Loucy (cell line): Measurements from ENCODE around the gene PDE4D.

Experiments used
- H2AFZ ChIP-seq: fragments of 200-600 bp; sonication (generic); 2 replicates; pipeline ENCODE4 v1.6.0; 2016; ENCODE audit warnings: antibody characterized with exemption, mild to moderate bottlenecking, low read length, moderate library complexity
- H3F3A ChIP-seq: fragments of 200-600 bp; 2 replicates; pipeline ENCODE4 v1.6.0; 2016; ENCODE audit warnings: antibody characterized with exemption, low read depth, mild to moderate bottlenecking
- H3K27me3 ChIP-seq: fragments of 200-600 bp; sonication (generic); 2 replicates; pipeline ENCODE4 v1.6.1; 2014; ENCODE audit warnings: low read length, mild to moderate bottlenecking; ENCODE audit not compliant: insufficient read depth, poor library complexity, severe bottlenecking
- H3K36me3 ChIP-seq: fragments of 200-600 bp; sonication (generic); 2 replicates; pipeline ENCODE4 v1.6.1; 2016; ENCODE audit warnings: low read length; ENCODE audit not compliant: insufficient read depth
- H3K4me1 ChIP-seq: fragments of 200-600 bp; sonication (generic); 2 replicates; pipeline ENCODE4 v1.5.1; 2014; ENCODE audit warnings: low read length, mild to moderate bottlenecking; ENCODE audit not compliant: insufficient read depth, poor library complexity, severe bottlenecking
- H3K4me2 ChIP-seq: fragments of 200-600 bp; sonication (generic); 2 replicates; pipeline ENCODE4 v1.6.0; 2014; ENCODE audit warnings: antibody characterized with exemption, low read length, low read depth, mild to moderate bottlenecking; ENCODE audit not compliant: poor library complexity, severe bottlenecking
- H3K4me3 ChIP-seq: fragments of 200-600 bp; sonication (generic); 2 replicates; pipeline ENCODE4 v1.5.1; 2014; ENCODE audit warnings: low read length, mild to moderate bottlenecking, mixed read lengths; ENCODE audit not compliant: poor library complexity, severe bottlenecking
- H3K79me2 ChIP-seq: fragments of 200-600 bp; sonication (generic); 2 replicates; pipeline ENCODE4 v1.6.1; 2014; ENCODE audit warnings: low read length; ENCODE audit not compliant: insufficient read depth
- H3K9ac ChIP-seq: fragments of 200-600 bp; sonication (generic); 2 replicates; pipeline ENCODE4 v1.6.0; 2014; ENCODE audit warnings: mild to moderate bottlenecking, low read depth, low read length, moderate library complexity; ENCODE audit not compliant: poor library complexity, severe bottlenecking
- H3K9me2 ChIP-seq: fragments of 200-600 bp; sonication (generic); replicated peaks from 2 replicates; pipeline ENCODE4 v1.6.1; 2016; ENCODE audit warnings: low read depth, low read length, mixed read lengths
- H3K9me3 ChIP-seq: fragments of 200-600 bp; sonication (generic); 2 replicates; pipeline ENCODE4 v1.6.1; 2014; ENCODE audit warnings: mild to moderate bottlenecking, antibody characterized with exemption, low read length, low read depth; ENCODE audit not compliant: insufficient read depth
- H4K20me1 ChIP-seq: fragments of 200-600 bp; sonication (generic); 2 replicates; pipeline ENCODE4 v1.6.0; 2014; ENCODE audit warnings: antibody characterized with exemption, low read length, mild to moderate bottlenecking; ENCODE audit not compliant: insufficient read depth, poor library complexity, severe bottlenecking
- EZH2phosphoT487 ChIP-seq: fragments of 200-600 bp; IDR thresholded peaks from 2 replicates; pipeline ENCODE4 v1.6.1; 2018; ENCODE audit warnings: antibody characterized with exemption, mild to moderate bottlenecking, moderate library complexity, borderline replicate concordance
- TF ChIP-seq, protein P1 (sequence below): fragments of 200-600 bp; sonication (generic); conservative IDR thresholded peaks from 2 replicates; pipeline ENCODE4 v1.5.1; 2014; ENCODE audit warnings: mild to moderate bottlenecking, antibody characterized with exemption, low read length

Gene PDE4D

DNA sequence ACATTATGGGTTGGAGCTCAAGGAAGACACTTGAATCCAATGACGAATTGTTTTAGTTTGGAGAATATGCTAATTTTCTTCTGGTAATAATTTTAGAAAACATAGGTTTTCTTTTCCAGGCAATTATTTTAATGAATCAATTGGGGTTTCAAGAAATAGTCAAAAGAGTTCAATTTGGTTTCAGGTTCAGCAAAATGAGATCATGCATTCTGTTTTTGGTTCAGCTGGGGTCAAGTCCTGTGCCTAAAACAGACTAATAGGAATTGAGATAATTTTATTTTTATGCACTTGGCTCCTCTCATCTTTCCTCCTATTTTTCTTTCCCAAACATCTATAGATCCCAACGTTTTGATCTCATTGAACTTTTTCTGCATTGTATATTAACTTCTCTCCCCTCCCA lies 713.8 kb downstream of the PDE4D start:
- TF ChIP-seq, protein P1, sequence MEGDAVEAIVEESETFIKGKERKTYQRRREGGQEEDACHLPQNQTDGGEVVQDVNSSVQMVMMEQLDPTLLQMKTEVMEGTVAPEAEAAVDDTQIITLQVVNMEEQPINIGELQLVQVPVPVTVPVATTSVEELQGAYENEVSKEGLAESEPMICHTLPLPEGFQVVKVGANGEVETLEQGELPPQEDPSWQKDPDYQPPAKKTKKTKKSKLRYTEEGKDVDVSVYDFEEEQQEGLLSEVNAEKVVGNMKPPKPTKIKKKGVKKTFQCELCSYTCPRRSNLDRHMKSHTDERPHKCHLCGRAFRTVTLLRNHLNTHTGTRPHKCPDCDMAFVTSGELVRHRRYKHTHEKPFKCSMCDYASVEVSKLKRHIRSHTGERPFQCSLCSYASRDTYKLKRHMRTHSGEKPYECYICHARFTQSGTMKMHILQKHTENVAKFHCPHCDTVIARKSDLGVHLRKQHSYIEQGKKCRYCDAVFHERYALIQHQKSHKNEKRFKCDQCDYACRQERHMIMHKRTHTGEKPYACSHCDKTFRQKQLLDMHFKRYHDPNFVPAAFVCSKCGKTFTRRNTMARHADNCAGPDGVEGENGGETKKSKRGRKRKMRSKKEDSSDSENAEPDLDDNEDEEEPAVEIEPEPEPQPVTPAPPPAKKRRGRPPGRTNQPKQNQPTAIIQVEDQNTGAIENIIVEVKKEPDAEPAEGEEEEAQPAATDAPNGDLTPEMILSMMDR, result no peak
- no peak for TF ChIP-seq EZH2phosphoT487
- Histone ChIP-seq H3K4me1 (no peaks in the 10 kb centered on the region), H3K9me2 (no peaks in the 10 kb centered on the region), H3K9ac (no peak overlapping the region), H3K27me3 (no peaks in the 10 kb centered on the region), H3F3A (no peaks in the 10 kb centered on the region), H3K4me3 (no peak overlapping the region), H4K20me1 (no peaks in the 10 kb centered on the region), H2AFZ (no peak overlapping the region), H3K4me2 (no peak overlapping the region), H3K79me2 (no peaks in the 10 kb centered on the region), H3K9me3 (no peaks in the 10 kb centered on the region), H3K36me3 (no peaks in the 10 kb centered on the region)

DNA sequence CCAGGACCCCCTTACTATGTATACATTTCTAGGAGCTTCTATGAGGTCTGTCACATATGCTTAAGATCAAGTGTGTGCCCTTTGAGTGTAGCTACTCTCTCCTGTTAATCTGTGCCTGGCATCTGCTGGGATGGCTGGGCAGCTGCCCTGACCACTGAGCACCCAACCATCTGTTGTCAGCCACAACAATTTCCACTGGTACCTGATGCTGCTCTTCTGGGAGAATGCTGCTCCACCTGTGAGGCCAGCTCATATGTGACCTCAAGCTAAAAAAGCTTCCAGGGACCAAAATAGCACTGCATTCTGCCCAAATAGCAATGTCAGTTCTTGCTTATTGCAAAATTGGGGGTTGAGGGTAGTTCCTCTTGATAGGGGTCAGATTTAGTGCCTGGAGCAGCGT lies 715.0 kb downstream of the PDE4D start:
- H3K4me2 ChIP-seq, result no peak overlapping the region
- no peak overlapping the region for H3K4me3 ChIP-seq
- H3K9ac ChIP-seq, result no peak overlapping the region
- H3K27me3 ChIP-seq, result no peaks in the 10 kb centered on the region
- TF ChIP-seq EZH2phosphoT487, result no peak
- TF ChIP-seq, protein P1, result no peak
- no peaks in the 10 kb centered on the region for H3F3A ChIP-seq
- no peaks in the 10 kb centered on the region for H3K9me2 ChIP-seq
- H2AFZ ChIP-seq, result no peak overlapping the region
- H4K20me1 ChIP-seq, result no peaks in the 10 kb centered on the region
- no peaks in the 10 kb centered on the region for H3K4me1 ChIP-seq
- no peaks in the 10 kb centered on the region for H3K36me3 ChIP-seq
- H3K9me3 ChIP-seq, result no peaks in the 10 kb centered on the region
- no peaks in the 10 kb centered on the region for H3K79me2 ChIP-seq

DNA sequence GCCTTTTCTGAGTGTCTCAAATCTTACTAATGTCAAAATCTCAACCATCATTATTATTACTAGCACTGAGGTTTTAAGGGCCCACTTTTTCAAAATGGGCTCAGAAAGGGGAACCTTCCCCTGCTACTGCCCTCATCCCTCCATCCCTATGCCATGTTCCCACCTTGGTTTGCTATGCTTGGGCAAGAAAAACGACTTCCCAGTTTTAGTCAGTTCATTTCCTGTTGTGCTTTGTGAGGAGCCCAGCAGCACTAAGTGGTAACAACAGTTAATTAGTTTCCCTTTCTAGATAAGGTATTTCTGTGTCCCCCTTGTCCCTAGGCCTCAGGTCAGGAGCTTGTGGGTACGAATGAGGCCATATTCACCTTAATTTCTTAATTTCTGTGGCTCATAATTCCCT lies 715.5 kb downstream of the PDE4D start:
- no peak overlapping the region for H3K9ac ChIP-seq
- H3K4me3 ChIP-seq, result no peak overlapping the region
- no peaks in the 10 kb centered on the region for H3K36me3 ChIP-seq
- H3K9me3 ChIP-seq, result no peaks in the 10 kb centered on the region
- H3F3A ChIP-seq, result no peaks in the 10 kb centered on the region
- no peak overlapping the region for H3K4me2 ChIP-seq
- no peaks in the 10 kb centered on the region for H4K20me1 ChIP-seq
- H3K27me3 ChIP-seq, result no peaks in the 10 kb centered on the region
- H3K9me2 ChIP-seq, result no peaks in the 10 kb centered on the region
- H3K4me1 ChIP-seq, result no peaks in the 10 kb centered on the region
- TF ChIP-seq EZH2phosphoT487, result no peak
- TF ChIP-seq, protein P1, result no peak
- H3K79me2 ChIP-seq, result no peaks in the 10 kb centered on the region
- H2AFZ ChIP-seq, result 0 out of 2 replicates have a peak overlapping the region, but pooled peaks have one; percentile 5
